H1 (cell line): ENCODE data around the gene ZNF385D. TPM values are rescaled to one million over a fixed set of nuclear protein-coding genes. Genes with fewer than 3 reads are reported as not detected.

Experiments used
- ATF3 ChIP-seq: IDR thresholded peaks from 2 replicates; pipeline ENCODE4 v1.6.1; 2011; ENCODE audit warnings: low read depth, mild to moderate bottlenecking, low read length; ENCODE audit not compliant: insufficient read depth
- BCL11A ChIP-seq, 2 experiments: IDR thresholded peaks; one replicate each; pipeline ENCODE4 v1.6.1; 2011; ENCODE audit warnings: low read depth in 2 of 2, low read length in 2 of 2, mild to moderate bottlenecking in 2 of 2
- CEBPB ChIP-seq: IDR thresholded peaks from 2 replicates; pipeline ENCODE4 v1.6.1; 2012; ENCODE audit warnings: low read depth, low read length
- TAF7 ChIP-seq: optimal IDR thresholded peaks from 2 replicates; pipeline ENCODE3; 2011; ENCODE audit warnings: low read depth, mild to moderate bottlenecking, inconsistent platforms, low read length, moderate library complexity, borderline replicate concordance
- polyA plus RNA-seq, 7 experiments: library from polyadenylated mRNA; depleted of rRNA in 3 of 7; stranded (reverse) in 5 of 7; unstranded in 2 of 7; fragments of >200 nt in 5 of 7; fragments of 200-250 nt in 2 of 7; gene quantifications; 1 replicate in 5 of 7; 2 replicates in 1 of 7; 4 replicates in 1 of 7; pipeline versions ENCODE4 v1.2.1 to v1.2.3, GENCODE V29; 2011 to 2013; ENCODE audit warnings: missing spikeins in 2 of 7, mixed read lengths in 2 of 7
- total RNA-seq: library from RNA; stranded (reverse); fragmentation: NEBNext Ultra II Directional; extraction: Animal tissue kit (Norgen Biotek cat#: 25700); gene quantifications from 2 replicates; pipeline ENCODE4 v1.2.1, GENCODE V29; 2021

The ZNF385D gene
- total and polyA plus RNA-seq, 2 of the 8 experiments (the other 6 are each of a cell fraction or from before 2014, with no cell fraction given), result 5.9 to 10.8 TPM

- TF ChIP-seq BCL11A (IDR thresholded peaks at IDR 0.05; ENCODE audit: low read depth in 2 of 2, low read length in 2 of 2) (no peak), TAF7 (no peak), CEBPB (no peak), ATF3 (no peak)
- TF ChIP-seq, all 59 proteins: peak for 0
Observed at GRCh38 chr3:21405671-21406667, 345.0 kb downstream of the ZNF385D start (continued).
